Measurements from ENCODE around the gene LTA4H. TPM values are rescaled to one million over a fixed set of nuclear protein-coding genes. Genes with fewer than 3 reads are reported as not detected.

LTA4H gene
- total RNA-seq, 2 donors from 2014 or later: 41.2 to 57.6 TPM

DNA sequence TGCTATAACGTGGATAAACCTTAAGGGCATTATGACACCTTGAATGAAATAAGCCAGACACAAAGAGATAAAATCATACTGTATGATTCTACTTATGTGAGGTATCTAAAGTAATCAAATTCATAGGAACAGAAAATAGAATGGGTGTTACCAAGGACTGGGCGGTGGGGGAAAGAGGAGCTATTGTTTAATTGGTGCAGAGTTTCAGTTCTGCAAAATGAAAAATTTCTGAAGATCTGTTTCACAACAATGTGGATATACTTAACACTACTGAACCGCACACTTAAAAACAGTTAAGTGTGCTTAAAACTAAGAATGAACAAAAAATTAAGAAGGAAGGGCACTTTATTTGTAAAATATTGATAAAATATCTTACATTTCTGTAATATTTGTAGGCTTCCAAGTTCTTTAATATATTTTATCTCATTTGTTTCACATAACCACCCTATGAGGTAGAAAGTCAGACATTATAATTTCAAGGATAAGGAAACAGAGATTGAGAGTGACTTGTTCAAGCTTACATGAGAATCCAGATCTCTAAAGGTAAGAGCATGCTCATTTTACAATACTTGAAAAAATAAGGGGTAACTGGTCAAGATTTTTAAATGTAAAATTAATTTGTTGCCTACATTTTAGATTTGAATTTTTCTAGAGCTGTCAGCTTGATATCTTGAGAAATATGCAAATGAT, 14.9 kb downstream of the LTA4H start:
- no peaks in the 10 kb centered on the region for H3K27me3 ChIP-seq
- TF ChIP-seq, protein P1, sequence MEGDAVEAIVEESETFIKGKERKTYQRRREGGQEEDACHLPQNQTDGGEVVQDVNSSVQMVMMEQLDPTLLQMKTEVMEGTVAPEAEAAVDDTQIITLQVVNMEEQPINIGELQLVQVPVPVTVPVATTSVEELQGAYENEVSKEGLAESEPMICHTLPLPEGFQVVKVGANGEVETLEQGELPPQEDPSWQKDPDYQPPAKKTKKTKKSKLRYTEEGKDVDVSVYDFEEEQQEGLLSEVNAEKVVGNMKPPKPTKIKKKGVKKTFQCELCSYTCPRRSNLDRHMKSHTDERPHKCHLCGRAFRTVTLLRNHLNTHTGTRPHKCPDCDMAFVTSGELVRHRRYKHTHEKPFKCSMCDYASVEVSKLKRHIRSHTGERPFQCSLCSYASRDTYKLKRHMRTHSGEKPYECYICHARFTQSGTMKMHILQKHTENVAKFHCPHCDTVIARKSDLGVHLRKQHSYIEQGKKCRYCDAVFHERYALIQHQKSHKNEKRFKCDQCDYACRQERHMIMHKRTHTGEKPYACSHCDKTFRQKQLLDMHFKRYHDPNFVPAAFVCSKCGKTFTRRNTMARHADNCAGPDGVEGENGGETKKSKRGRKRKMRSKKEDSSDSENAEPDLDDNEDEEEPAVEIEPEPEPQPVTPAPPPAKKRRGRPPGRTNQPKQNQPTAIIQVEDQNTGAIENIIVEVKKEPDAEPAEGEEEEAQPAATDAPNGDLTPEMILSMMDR (IDR thresholded peaks at IDR 0.05): no peak
- no peak for TF ChIP-seq POLR2A (IDR thresholded peaks at IDR 0.05)
- H3K9me3 ChIP-seq: no peaks in the 10 kb centered on the region
- H3K27ac ChIP-seq: no peak overlapping the region
- intact Hi-C loops (cut with DNase I): no loop called here
- DNase-seq (no peak), ATAC-seq (no peak)
- no peak overlapping the region for H3K4me3 ChIP-seq
- peaks cover 0 to 16% of the 10 kb centered on the region in 2 donors for H3K36me3 ChIP-seq (replicated peaks in 1 of 2; ENCODE audit: insufficient read depth in 1 of 2, low read depth in 2 of 2)
- 73 to 88% methylated on average over 3 of the region's 3 CpGs for WGBS, 2 donors
- H3K4me1 ChIP-seq: no peaks in the 10 kb centered on the region

DNA sequence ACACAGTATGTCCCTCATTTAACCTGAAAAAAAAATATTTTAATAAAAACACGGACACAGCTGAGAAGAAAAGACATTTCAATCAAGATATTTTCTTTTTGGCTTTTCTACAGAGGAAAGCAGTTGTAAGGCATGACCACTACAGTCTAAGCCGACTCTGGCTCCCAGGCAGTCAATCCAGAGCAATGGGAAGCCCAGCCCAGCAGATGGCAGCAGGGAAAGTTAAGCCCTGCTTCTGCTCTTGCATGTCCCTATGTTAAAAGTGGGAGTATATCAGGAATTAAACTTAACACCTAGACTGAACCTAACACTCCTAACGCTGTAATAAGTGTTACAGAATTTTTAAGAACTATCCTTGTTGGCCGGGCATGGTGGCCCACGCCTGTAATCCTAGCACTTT, 19.7 kb downstream of the LTA4H start:
- Histone ChIP-seq H3K4me3 (no peak overlapping the region), H3K4me1 (no peaks in the 10 kb centered on the region), H3K36me3 (replicated peaks in 1 of 2; ENCODE audit: insufficient read depth in 1 of 2, low read depth in 2 of 2) (peaks cover 9 to 30% of the 10 kb centered on the region in 2 donors), H3K27me3 (no peaks in the 10 kb centered on the region), H3K9me3 (no peaks in the 10 kb centered on the region), H3K27ac (no peak overlapping the region)
- DNase-seq: peak in 2 of 4 donors; percentile 20 to 27
- TF ChIP-seq POLR2A (IDR thresholded peaks at IDR 0.05): no peak
- TF ChIP-seq, protein P1 (IDR thresholded peaks at IDR 0.05): peak in 1 of 7 experiments; percentile 10
- whole genome bisulfite sequencing, 2 donors: 60 to 71% methylated on average over 5 of the region's 5 CpGs
- intact Hi-C loops (cut with DNase I): no loop called here
- ATAC-seq: no peak

DNA sequence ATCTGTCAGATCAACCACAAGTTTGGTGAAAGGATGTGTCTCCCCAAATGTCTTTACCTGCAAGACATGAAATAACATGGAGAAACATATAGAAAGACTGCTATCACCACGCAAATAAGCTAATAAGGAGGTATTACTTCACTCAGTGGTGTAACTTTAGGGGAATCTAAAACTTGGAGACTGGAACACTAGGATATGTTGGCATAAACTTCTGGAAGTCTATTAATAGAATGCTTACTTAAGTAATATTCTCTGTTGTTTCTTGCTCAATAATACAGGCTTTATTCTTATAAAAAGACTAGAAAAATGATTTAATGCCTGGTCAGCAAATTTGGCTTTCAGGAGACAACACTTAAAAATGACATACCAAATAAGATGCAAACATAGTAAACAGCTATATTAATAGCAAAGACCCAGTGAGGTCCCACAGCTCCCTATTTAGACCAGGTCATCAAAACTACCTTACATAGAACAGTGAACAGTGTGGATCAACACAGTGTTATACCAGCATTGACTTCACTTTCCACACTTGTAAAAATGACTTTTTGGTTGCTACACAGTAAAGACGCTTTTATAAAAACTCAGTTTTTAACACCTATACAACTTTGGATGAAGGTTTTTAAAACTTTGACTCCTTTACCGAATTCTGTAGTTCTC, 20.3 kb downstream of the LTA4H start:
- TF ChIP-seq POLR2A (IDR thresholded peaks at IDR 0.05): no peak
- TF ChIP-seq, protein P1 (IDR thresholded peaks at IDR 0.05): no peak
- Histone ChIP-seq H3K9me3 (no peaks in the 10 kb centered on the region), H3K27me3 (no peaks in the 10 kb centered on the region), H3K36me3 (replicated peaks in 1 of 2; ENCODE audit: insufficient read depth in 1 of 2, low read depth in 2 of 2) (peaks cover 15 to 33% of the 10 kb centered on the region in 2 donors), H3K4me3 (no peak overlapping the region), H3K27ac (no peak overlapping the region), H3K4me1 (no peaks in the 10 kb centered on the region)
- intact Hi-C loops (cut with DNase I): no loop called here
- 80 to 83% methylated on average over 3 of the region's 3 CpGs for WGBS, 2 donors
- DNase-seq (no peak), ATAC-seq (no peak)

DNA sequence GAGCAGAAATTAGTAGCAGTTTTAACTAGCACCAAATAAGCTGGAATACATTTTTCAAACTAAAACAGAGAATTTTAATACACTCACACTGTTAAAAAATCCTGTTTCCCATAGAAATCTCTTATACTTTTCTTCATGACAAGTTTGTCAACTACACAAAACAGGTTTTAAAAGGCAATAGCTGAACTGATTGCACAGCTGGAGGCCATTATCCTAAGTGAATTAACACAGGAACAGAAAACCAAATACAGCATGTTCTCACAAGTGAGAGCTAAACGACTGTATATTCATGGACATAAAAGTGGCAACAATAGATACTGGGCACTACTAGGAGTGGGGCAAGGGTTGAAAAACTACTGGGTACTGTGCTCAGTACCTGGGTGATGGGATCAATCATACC, 27.7 kb downstream of the LTA4H start:
- no peaks in the 10 kb centered on the region for H3K27me3 ChIP-seq
- no peak overlapping the region for H3K4me3 ChIP-seq
- DNase-seq (no peak), ATAC-seq (no peak)
- H3K4me1 ChIP-seq: no peaks in the 10 kb centered on the region
- intact Hi-C loops (cut with DNase I): no loop called here
- peaks cover 15 to 54% of the 10 kb centered on the region in 2 donors for H3K36me3 ChIP-seq (replicated peaks in 1 of 2; ENCODE audit: insufficient read depth in 1 of 2, low read depth in 2 of 2)
- 35 to 38% methylated on average over 1 of the region's 1 CpG for WGBS, 2 donors
- TF ChIP-seq POLR2A (IDR thresholded peaks at IDR 0.05): no peak
- TF ChIP-seq, protein P1 (IDR thresholded peaks at IDR 0.05): no peak
- H3K9me3 ChIP-seq: no peaks in the 10 kb centered on the region
- no peak overlapping the region for H3K27ac ChIP-seq
